ES-I3 (cell line): ENCODE data around the gene INTS3.

Source experiments
- H3K36me3 ChIP-seq: 2 replicates; pipeline ENCODE4 v1.6.1; 2013; ENCODE audit warnings: mild to moderate bottlenecking, low read length, control low read depth, moderate library complexity; ENCODE audit not compliant: insufficient read depth
- H3K4me1 ChIP-seq: 2 replicates; pipeline ENCODE4 v1.6.1; 2013; ENCODE audit warnings: mild to moderate bottlenecking, control low read depth, low read length; ENCODE audit not compliant: insufficient read depth
- H3K9ac ChIP-seq: 2 replicates; pipeline ENCODE4 v1.6.1; 2013; ENCODE audit warnings: low read depth, mild to moderate bottlenecking, low read length, moderate library complexity
- H3K9me3 ChIP-seq: 2 replicates; pipeline ENCODE4 v1.6.1; 2013; ENCODE audit warnings: mild to moderate bottlenecking, low read length, moderate library complexity; ENCODE audit not compliant: control insufficient read depth, insufficient read depth

INTS3 gene

GRCh38 chr1:153790313-153790965, 62.6 kb downstream of the INTS3 start:
- H3K36me3 ChIP-seq = no peaks in the 10 kb centered on the region
- H3K4me1 ChIP-seq = peaks cover 21% of the 10 kb centered on the region
- H3K9me3 ChIP-seq = no peaks in the 10 kb centered on the region; the same call in 1 of the 2 replicates
- no peak overlapping the region for H3K9ac ChIP-seq

DNA sequence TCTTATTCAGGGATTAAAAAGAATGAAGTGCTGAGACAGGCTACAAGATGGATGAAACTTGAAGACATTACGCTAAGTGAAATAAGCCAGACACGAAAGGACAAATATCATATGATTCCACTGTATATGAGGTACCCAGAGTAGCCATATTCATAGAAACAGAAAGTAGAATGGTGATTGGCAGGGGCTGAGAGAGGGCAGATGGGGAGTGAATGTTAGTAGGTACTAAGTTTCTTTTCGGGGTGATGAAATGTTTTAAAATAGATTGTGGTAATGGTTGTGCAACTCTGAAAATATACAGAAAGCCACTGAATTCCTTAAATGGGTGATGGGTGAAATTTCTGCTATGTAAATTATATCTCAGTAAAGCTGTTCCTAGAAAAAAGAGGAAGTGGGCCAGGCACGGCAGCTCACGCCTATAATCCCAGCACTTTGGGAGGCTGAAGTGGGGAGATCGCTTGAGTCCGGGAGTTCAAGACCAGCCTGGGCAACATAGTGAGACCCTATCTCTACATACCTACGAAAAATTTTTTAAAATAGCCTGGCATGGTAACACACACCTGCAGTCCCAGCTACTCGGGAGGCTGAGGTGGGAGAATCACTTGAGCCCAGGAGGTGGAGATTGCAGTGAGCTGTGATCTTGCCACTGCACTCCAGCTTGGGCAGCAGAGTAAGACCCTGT, 63.3 kb downstream of the INTS3 start:
- Histone ChIP-seq H3K4me1 (peaks cover 21% of the 10 kb centered on the region), H3K9me3 (no peaks in the 10 kb centered on the region; the same call in 1 of the 2 replicates), H3K36me3 (no peaks in the 10 kb centered on the region), H3K9ac (no peak overlapping the region)

DNA sequence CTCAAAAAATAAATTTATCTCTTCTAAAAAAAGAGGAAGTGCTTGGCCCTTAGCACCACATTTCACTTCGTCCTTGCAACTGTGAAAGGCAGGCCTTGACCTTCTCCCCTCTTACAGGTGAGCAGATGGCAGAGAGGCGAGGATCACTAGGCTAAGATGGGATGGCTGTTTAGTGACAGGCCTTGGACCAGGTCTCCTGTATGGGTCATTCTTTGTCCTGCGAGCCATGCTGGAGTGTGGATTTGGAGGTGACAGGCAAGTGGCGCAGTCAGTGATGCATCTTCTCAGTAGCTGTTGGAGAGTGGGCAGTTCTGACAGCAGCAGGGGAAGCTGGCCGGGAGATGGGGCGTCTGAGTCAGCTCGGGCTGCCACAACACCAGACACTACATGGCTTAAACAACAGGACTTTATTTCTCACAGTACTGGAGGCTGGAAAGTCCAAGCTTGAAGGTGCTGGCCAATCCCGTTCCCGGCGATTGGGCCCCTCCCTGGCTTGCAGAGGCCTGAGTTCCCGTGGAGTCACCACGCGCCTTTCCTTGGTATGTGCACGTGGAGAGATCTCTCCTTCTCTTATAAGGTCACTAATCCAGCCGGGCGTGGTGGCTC, 63.9 kb downstream of the INTS3 start:
- H3K9ac ChIP-seq = no peak overlapping the region
- peaks cover 21% of the 10 kb centered on the region for H3K4me1 ChIP-seq
- H3K36me3 ChIP-seq = no peaks in the 10 kb centered on the region
- no peaks in the 10 kb centered on the region; the same call in 1 of the 2 replicates for H3K9me3 ChIP-seq

- no peak overlapping the region for H3K9ac ChIP-seq
- no peaks in the 10 kb centered on the region; the same call in 1 of the 2 replicates for H3K9me3 ChIP-seq
- H3K4me1 ChIP-seq = peaks cover 21% of the 10 kb centered on the region
- no peaks in the 10 kb centered on the region for H3K36me3 ChIP-seq
Observed at GRCh38 chr1:153792631-153793041, 64.8 kb downstream of the INTS3 start.

GRCh38 chr1:153793261-153793972, 65.6 kb downstream of the INTS3 start:
- Histone ChIP-seq H3K9ac (no peak overlapping the region), H3K4me1 (peaks cover 21% of the 10 kb centered on the region), H3K9me3 (no peaks in the 10 kb centered on the region; the same call in 1 of the 2 replicates), H3K36me3 (no peaks in the 10 kb centered on the region)

- Histone ChIP-seq H3K9me3 (no peaks in the 10 kb centered on the region; the same call in 1 of the 2 replicates), H3K36me3 (no peaks in the 10 kb centered on the region), H3K9ac (no peak overlapping the region), H3K4me1 (peaks cover 21% of the 10 kb centered on the region)
Observed at GRCh38 chr1:153793973-153794615, 66.2 kb downstream of the INTS3 start.

GRCh38 chr1:153794624-153795329, 66.9 kb downstream of the INTS3 start:
- Histone ChIP-seq H3K9me3 (no peaks in the 10 kb centered on the region; the same call in 1 of the 2 replicates), H3K4me1 (peaks cover 21% of the 10 kb centered on the region), H3K9ac (no peak overlapping the region), H3K36me3 (no peaks in the 10 kb centered on the region)

DNA sequence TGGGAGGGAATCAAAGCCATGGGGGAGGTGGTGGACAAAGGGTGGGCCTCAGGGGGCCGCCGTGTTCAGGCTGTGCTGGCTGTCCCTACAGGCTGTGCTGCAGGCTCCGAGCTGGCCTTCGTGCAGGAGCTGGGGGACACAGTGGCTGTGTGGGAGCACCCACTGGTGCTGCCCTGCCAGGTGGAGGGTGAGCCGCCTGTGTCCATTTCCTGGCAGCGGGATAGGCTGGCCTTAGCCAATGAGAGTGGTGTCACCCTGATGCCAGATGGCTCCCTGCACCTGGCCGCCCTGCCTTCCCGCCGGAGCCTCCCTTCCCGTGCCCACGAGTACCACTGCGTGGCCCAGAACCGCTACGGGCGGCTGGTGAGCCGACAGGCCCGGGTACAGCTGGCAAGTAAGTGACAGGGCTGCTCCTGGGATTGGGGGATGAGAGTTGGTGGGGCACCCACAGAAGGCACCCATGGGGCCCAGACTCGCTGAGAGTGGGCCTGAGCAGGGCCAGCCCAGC, 67.5 kb downstream of the INTS3 start:
- Histone ChIP-seq H3K36me3 (no peaks in the 10 kb centered on the region), H3K9me3 (no peaks in the 10 kb centered on the region; the same call in 1 of the 2 replicates), H3K9ac (no peak overlapping the region), H3K4me1 (peaks cover 21% of the 10 kb centered on the region)

DNA sequence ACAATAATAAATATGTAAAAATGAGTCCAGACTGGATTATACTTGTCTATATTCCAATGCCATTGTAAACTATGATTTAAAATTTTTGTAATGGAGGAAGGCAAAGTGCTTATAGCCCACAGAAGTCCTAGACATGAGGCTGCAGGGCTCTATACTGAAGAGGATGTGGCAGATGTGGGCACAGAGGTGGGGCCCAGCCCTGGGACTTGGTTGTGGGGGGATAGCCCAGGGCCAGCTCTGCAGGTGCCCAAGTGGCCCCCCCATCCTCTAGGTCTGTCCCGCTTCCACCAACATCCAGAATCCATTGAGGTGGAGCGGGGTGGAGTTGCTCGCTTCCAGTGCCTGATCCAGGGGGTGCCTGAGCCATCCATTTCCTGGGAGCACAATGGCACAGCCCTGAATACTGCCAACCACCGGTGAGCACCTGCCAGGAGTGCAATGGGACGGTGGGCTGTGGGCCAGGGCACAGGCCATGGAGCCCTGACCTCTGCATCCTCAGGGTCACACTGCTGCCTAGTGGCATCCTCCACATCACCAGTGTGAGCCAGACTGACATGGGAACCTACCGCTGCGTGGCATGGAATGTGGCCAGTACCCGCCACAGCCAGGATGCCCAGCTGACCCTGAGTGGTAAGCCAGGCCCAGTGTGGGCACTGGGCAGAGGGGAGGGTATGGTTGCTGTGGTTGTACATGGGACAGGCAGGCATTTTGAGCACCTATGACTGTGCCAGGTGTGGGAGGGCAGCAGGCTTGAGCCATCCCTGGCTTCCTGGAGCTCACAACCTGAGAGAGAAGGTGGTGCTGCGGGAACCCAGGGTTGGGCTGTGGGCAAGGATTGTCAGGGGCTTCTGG, 68.3 kb downstream of the INTS3 start:
- H3K4me1 ChIP-seq = peaks cover 21% of the 10 kb centered on the region

GRCh38 chr1:153796786-153797659, 69.2 kb downstream of the INTS3 start:
- peaks cover 18% of the 10 kb centered on the region for H3K4me1 ChIP-seq
- no peak overlapping the region for H3K9ac ChIP-seq
- no peaks in the 10 kb centered on the region for H3K36me3 ChIP-seq
- H3K9me3 ChIP-seq = no peaks in the 10 kb centered on the region

More for the DNA sequence above, 68.3 kb downstream of the INTS3 start:
- no peak overlapping the region for H3K9ac ChIP-seq
- H3K36me3 ChIP-seq = no peaks in the 10 kb centered on the region
- H3K9me3 ChIP-seq = no peaks in the 10 kb centered on the region

GRCh38 chr1:153798468-153798780, 70.6 kb downstream of the INTS3 start:
- Histone ChIP-seq H3K9me3 (no peaks in the 10 kb centered on the region), H3K9ac (no peak overlapping the region), H3K4me1 (peaks cover 16% of the 10 kb centered on the region), H3K36me3 (no peaks in the 10 kb centered on the region)

DNA sequence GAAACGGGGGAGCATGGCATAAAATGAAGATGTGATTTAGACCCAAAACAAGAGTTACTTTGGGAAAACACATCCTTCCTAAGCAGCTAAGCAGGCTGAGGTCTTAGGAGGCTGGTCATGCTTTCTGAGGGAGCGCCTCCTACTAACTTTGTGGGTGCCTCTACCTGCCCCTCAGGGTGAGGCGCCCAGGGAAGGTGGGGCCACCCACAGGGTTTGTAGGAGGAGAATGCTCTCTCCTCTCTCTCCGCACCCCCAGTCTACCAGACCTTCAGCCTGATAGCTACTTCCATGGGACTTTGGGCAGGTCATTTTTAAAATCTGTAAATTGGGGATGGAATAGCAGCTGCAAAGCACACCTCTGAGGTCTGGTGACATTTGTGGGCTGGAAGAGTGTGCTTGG, 71.2 kb downstream of the INTS3 start:
- peaks cover 13% of the 10 kb centered on the region for H3K4me1 ChIP-seq
- no peaks in the 10 kb centered on the region for H3K9me3 ChIP-seq

More for the DNA sequence above, 71.2 kb downstream of the INTS3 start:
- Histone ChIP-seq H3K9ac (no peak overlapping the region), H3K36me3 (no peaks in the 10 kb centered on the region)
